Activated CD8-positive, alpha-beta memory T cell treated with anti-CD3 and anti-CD28 coated beads for 36 hours (primary cell): ENCODE measurements around the gene MYEF2. TPM values are rescaled to one million over a fixed set of nuclear protein-coding genes. Genes with fewer than 3 reads are reported as not detected.

Experiments
- CTCF ChIA-PET: fragments of 350-600 bp; sonication (Branson Sonifier 250); formaldehyde crosslinking; loops from one replicate; lab custom pipeline; 2021; ENCODE audit warnings: antibody characterized with exemption; lab: Charles Lee
- POLR2A ChIA-PET: fragments of 350-600 bp; sonication (Branson Sonifier 250); formaldehyde crosslinking; loops from one replicate; lab custom pipeline; 2021; ENCODE audit warnings: antibody characterized with exemption; lab: Charles Lee
- total RNA-seq, 2 experiments: library from RNA; stranded (reverse); gene quantifications; one replicate each; pipeline ENCODE4 v1.2.3, GENCODE V29; 2021

MYEF2 gene
- total RNA-seq, 2 experiments from 2014 or later = 9.2 to 9.9 TPM

DNA sequence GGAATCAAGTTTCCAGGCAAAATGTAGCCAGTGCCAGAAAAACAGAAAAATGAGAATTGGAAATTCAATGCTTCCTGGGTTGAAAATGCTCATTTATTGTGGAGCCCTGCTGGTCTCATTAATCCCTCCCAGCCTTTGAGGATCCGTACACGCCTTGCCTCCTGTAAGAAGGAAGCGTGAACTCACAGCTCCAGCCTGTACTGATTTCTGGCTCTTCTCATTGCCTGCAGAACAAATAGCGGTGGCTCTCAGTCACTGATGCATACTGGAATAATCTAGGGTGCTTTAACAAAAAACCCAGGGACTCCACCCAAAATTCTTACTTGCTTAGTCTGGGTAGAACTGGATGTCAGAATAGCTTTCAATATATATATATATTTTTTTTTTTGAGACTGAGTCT lies 86.6 kb downstream of the MYEF2 start:
- POLR2A ChIA-PET = no interaction called here
- CTCF ChIA-PET = interaction anchor here (0.8 kb wide), 1 partner anchor 644 kb away, joined by 3 read pairs; no protein-coding TSS in a partner anchor

- ChIA-PET CTCF (no interaction called here), POLR2A (no interaction called here)
Observed at GRCh38 chr15:48090666-48091065, 87.4 kb downstream of the MYEF2 start.

- ChIA-PET CTCF (no interaction called here), POLR2A (no interaction called here)
Observed at GRCh38 chr15:48090115-48090514, 88.0 kb downstream of the MYEF2 start.

GRCh38 chr15:48089702-48090101 lies 88.4 kb downstream of the MYEF2 start:
- ChIA-PET CTCF (interaction anchor here (0.6 kb wide), 1 partner anchor 121 kb away, joined by 3 read pairs; no protein-coding TSS in a partner anchor), POLR2A (no interaction called here)

GRCh38 chr15:48087844-48088243 lies 90.3 kb downstream of the MYEF2 start:
- POLR2A ChIA-PET = no interaction called here
- CTCF ChIA-PET = no interaction called here

- ChIA-PET POLR2A (no interaction called here), CTCF (interaction anchor here (0.7 kb wide), 1 partner anchor 74 kb away, joined by 3 read pairs; no protein-coding TSS in a partner anchor)
Observed at GRCh38 chr15:48086576-48086975, 91.5 kb downstream of the MYEF2 start.

DNA sequence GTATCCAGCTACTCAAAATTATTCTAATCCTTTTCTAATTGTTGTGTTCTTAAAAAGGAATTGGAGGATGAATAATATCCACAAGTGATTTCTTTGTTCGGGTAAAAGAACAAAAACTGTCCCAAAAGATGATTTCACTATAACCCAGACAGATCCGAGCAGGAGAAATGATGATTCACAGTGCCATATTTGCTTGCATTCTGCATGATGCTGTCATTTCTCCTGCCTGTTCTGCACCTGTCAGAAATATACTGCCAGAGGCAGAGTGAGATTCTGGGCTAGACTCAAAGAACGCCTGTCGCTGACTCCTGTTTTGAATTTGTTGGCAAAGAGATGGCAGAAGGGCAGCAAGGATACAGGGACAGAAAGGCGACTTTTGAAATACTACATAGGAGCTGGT lies 92.0 kb downstream of the MYEF2 start:
- POLR2A ChIA-PET = no interaction called here
- CTCF ChIA-PET = interaction anchor here (0.7 kb wide), 1 partner anchor 74 kb away, joined by 3 read pairs; no protein-coding TSS in a partner anchor

DNA sequence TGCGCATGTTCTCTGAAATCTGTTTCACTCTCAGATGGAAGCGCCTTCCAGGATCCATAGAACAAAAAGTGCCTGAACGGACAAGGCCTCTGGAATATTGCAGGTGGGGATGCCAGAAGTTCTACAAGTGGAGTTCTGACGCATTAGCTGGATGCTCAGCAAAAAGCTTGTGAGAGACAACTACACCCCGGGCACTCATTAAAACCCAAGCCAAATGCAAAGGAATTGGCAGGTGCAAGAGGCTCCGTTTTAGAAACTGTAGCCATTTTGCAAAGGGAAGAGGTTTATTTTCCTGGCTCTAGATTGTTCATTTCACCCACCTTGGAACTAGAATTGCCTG lies 92.5 kb downstream of the MYEF2 start:
- CTCF ChIA-PET = interaction anchor here (0.7 kb wide), 1 partner anchor 75 kb away, joined by 3 read pairs; no protein-coding TSS in a partner anchor
- POLR2A ChIA-PET = no interaction called here

DNA sequence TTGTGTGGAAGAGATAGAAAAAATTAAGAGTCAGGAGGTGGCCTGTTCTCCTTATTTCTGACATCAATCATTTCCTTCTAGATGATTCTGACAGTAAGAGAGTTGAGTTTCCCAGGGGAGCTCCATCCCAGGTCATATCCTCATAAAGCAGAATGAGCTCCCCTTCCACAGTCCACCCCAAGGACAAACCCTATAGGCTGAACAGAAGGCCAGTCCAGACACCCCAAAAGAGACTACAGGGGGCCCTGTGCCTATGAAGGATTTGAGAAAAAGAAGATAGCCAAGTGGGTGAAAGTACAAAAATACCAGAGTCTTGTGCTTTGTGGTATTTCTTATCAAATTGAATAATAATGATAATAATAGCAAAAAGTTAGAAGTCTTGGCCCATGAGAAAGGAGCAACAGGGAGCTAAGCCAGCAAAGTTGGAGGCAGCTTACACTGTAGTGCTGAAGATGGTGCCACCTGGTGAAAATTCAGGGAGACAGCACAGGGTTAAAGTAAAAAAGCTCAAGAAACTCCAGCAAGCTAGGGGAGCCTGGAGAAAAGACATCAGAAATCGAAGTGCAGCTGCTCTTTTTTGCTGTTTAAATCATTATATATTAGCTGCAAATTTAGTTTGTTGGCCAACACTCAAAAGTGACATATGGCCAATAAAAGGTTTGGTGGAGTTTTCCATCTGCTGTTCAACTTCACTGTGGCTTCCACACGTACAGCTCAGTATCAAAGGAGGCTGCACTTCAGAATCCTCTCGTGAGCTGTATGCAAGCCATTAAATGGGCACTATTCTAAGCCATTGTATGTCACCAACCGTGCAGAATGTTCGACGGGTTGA lies 93.1 kb downstream of the MYEF2 start:
- ChIA-PET POLR2A (no interaction called here), CTCF (no interaction called here)

Other genes with a start within 250 kb of the MYEF2 start
- not detected for gene SLC24A5, start 57.3 kb downstream of the MYEF2 start, total RNA-seq
- gene CTXN2, start 13.4 kb upstream of the MYEF2 start, total RNA-seq = not detected
- gene SLC12A1, start 28.0 kb upstream of the MYEF2 start, total RNA-seq = not detected
- 100 to 1,000 TPM; 473 to 474 TPM for gene DUT, start 153.1 kb upstream of the MYEF2 start, total RNA-seq